KMS-11 (cell line): ENCODE measurements around the gene RNF34.

Experiments used
- H2AFZ ChIP-seq: fragments of 200-600 bp; sonication (generic); 2 replicates; pipeline ENCODE4 v1.6.1; 2016; ENCODE audit warnings: antibody characterized with exemption, mixed run types, low read depth
- H3K27ac ChIP-seq: fragments of 200-600 bp; sonication (generic); 2 replicates; pipeline ENCODE4 v1.6.1; 2016; ENCODE audit warnings: mild to moderate bottlenecking, mixed run types
- H3K27me3 ChIP-seq: fragments of 200-600 bp; sonication (generic); 2 replicates; pipeline ENCODE4 v1.6.1; 2017; ENCODE audit warnings: mild to moderate bottlenecking, low read depth, mixed run types, moderate library complexity; ENCODE audit not compliant: insufficient read depth
- H3K36me3 ChIP-seq: fragments of 200-600 bp; sonication (generic); 2 replicates; pipeline ENCODE4 v1.6.1; 2017; ENCODE audit warnings: mild to moderate bottlenecking, mixed run types; ENCODE audit not compliant: insufficient read depth
- H3K4me1 ChIP-seq: fragments of 200-600 bp; sonication (generic); 2 replicates; pipeline ENCODE4 v1.6.1; 2016; ENCODE audit warnings: mild to moderate bottlenecking, low read depth, mixed run types; ENCODE audit not compliant: poor library complexity, severe bottlenecking
- H3K4me2 ChIP-seq: fragments of 200-600 bp; sonication (generic); 2 replicates; pipeline ENCODE4 v1.7.0; 2016; ENCODE audit warnings: mild to moderate bottlenecking, mixed run types
- H3K4me3 ChIP-seq: fragments of 200-600 bp; sonication (generic); IDR thresholded peaks from 2 replicates; pipeline ENCODE4 v1.6.1; 2017; ENCODE audit warnings: low read depth, low read length, mixed read lengths; ENCODE audit not compliant: insufficient read depth
- H3K79me2 ChIP-seq: fragments of 200-600 bp; sonication (generic); 2 replicates; pipeline ENCODE4 v1.6.1; 2016; ENCODE audit warnings: low read depth, mixed run types; ENCODE audit not compliant: insufficient read depth
- H3K9ac ChIP-seq: fragments of 200-600 bp; sonication (generic); 2 replicates; pipeline ENCODE4 v1.6.1; 2016; ENCODE audit warnings: mild to moderate bottlenecking, mixed run types
- H4K20me1 ChIP-seq: fragments of 200-600 bp; sonication (generic); 2 replicates; pipeline ENCODE4 v1.6.1; 2016; ENCODE audit warnings: mild to moderate bottlenecking, mixed run types; ENCODE audit not compliant: insufficient read depth
- CTCF ChIP-seq: fragments of 200-600 bp; sonication (generic); conservative IDR thresholded peaks from 2 replicates; pipeline ENCODE4 v1.6.1; 2017; ENCODE audit warnings: low read depth, mild to moderate bottlenecking, antibody characterized with exemption, low read length, moderate library complexity, mixed read lengths

The RNF34 gene

GRCh38 chr12:121388421-121388981 is 11.4 kb upstream of the RNF34 start:
- Histone ChIP-seq H3K27me3 (no peaks in the 10 kb centered on the region), H4K20me1 (no peaks in the 10 kb centered on the region), H3K27ac (no peak overlapping the region), H3K36me3 (no peaks in the 10 kb centered on the region), H3K9ac (no peak overlapping the region), H3K4me1 (peaks cover 15% of the 10 kb centered on the region), H2AFZ (no peak overlapping the region), H3K79me2 (no peaks in the 10 kb centered on the region), H3K4me2 (no peak overlapping the region), H3K4me3 (no peak overlapping the region)
- no peak for TF ChIP-seq CTCF

GRCh38 chr12:121390856-121391255 is 9.1 kb upstream of the RNF34 start:
- Histone ChIP-seq H3K4me2 (no peak overlapping the region), H3K27me3 (no peaks in the 10 kb centered on the region), H4K20me1 (no peaks in the 10 kb centered on the region), H3K36me3 (no peaks in the 10 kb centered on the region), H3K4me3 (no peak overlapping the region), H3K9ac (no peak overlapping the region), H3K27ac (no peak overlapping the region), H3K4me1 (peaks cover 15% of the 10 kb centered on the region), H3K79me2 (no peaks in the 10 kb centered on the region), H2AFZ (no peak overlapping the region)
- TF ChIP-seq CTCF, result no peak

DNA sequence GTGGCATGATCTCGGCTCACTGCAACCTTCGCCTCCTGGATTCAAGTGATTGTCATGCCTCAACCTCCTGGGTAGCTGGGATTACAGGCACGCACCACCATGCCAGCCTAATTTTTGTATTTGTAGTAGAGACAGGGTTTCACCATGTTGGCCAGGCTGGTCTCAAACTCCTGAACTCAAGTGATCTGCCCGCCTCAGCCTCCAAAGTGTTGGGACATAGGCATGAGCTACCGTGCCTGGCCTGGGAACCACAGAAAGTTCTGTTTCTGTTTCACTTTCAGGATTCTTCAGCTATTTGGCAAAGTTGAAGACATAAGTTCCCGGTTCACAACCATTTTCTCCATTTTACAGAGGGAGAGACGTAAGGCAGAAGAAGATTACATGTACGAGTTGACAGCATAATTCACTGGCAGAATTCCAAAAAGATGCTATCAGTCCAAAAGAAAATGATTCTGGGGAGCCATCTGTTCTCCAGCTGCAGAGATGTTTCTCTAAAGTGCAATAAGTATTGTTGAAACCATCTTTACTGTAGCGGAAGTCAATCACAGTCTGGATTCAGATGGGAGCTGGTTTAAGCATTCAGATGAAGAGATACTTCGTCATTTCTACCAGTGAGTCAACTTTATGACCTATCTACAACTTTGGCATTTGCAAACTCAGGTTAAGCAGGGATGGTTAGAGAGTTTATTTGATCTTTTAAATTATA is 8.1 kb upstream of the RNF34 start:
- H3K36me3 ChIP-seq, result no peaks in the 10 kb centered on the region
- H3K27ac ChIP-seq, result peak overlapping the region; percentile 78
- H3K79me2 ChIP-seq, result no peaks in the 10 kb centered on the region
- peak overlapping the region; percentile 47 for H3K4me2 ChIP-seq
- H3K4me1 ChIP-seq, result peaks cover 15% of the 10 kb centered on the region
- H2AFZ ChIP-seq, result peak overlapping the region; percentile 54
- no peak overlapping the region for H3K4me3 ChIP-seq
- H3K9ac ChIP-seq, result peak overlapping the region; percentile 38; the same call in 1 of the 2 replicates
- no peak for TF ChIP-seq CTCF
- H3K27me3 ChIP-seq, result no peaks in the 10 kb centered on the region
- no peaks in the 10 kb centered on the region for H4K20me1 ChIP-seq

DNA sequence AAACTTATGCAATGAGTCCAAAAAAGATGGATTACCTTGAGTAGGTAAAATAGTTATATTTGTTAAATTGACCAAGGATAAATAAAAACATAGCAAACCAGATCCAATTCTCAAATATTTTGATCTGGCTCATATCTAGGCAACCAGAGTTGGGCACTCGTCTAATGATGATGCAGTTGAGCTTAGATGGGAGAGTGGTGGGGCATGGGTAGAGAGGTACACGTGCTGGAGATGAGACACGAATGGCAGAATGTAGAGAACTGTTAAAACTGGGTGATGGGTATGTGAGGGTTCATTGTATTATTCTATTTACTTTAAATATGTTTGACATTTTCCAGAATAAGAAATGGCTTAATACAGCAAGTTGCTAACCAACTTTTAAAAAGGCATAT is 7.6 kb upstream of the RNF34 start:
- Histone ChIP-seq H3K4me2 (peak overlapping the region; percentile 47), H3K27me3 (no peaks in the 10 kb centered on the region), H3K4me1 (peaks cover 15% of the 10 kb centered on the region), H3K27ac (peak overlapping the region; percentile 78), H3K79me2 (no peaks in the 10 kb centered on the region), H3K9ac (peak overlapping the region; percentile 38; the same call in 1 of the 2 replicates), H3K4me3 (no peak overlapping the region), H4K20me1 (no peaks in the 10 kb centered on the region), H3K36me3 (no peaks in the 10 kb centered on the region), H2AFZ (peak overlapping the region; percentile 54)
- no peak for TF ChIP-seq CTCF
